Common myeloid progenitor, CD34-positive (primary cell): ENCODE measurements around the gene EMID1.
"Not testable (repeated sequence)": the region's sequence is repeated elsewhere in the genome, so short reads cannot be mapped to it uniquely, and the experiment has no call there.

Source experiments
- CTCF ChIA-PET: fragments of 350-600 bp; sonication (Branson Sonifier 250); formaldehyde crosslinking; loops from one replicate; lab custom pipeline; 2021; ENCODE audit warnings: antibody characterized with exemption; lab: Charles Lee
- POLR2A ChIA-PET: fragments of 350-600 bp; sonication (Branson Sonifier 250); formaldehyde crosslinking; loops from one replicate; lab custom pipeline; 2021; ENCODE audit warnings: antibody characterized with exemption; lab: Charles Lee
- DNase-seq, 3 donors: peaks; one replicate each; pipeline versions ENCODE4 v3.0.0 to v3.0.0-alpha.2; 2013
- H3K27ac ChIP-seq, 2 experiments: 1 replicate in 1 of 2; 2 replicates in 1 of 2; pipeline ENCODE4 v1.7.0; 2013; ENCODE audit warnings: inconsistent platforms in 2 of 2, low read length in 2 of 2, mild to moderate bottlenecking in 2 of 2, low read depth in 1 of 2, moderate library complexity in 1 of 2; ENCODE audit not compliant: severe bottlenecking in 2 of 2, insufficient read depth in 1 of 2, poor library complexity in 1 of 2
- H3K27me3 ChIP-seq, 5 experiments: replicated peaks in 2 of 5; 1 replicate in 3 of 5; 2 replicates in 2 of 5; pipeline versions ENCODE4 v1.6.1 to v1.7.0; 2013; ENCODE audit warnings: low read length in 4 of 5, mild to moderate bottlenecking in 2 of 5, moderate library complexity in 2 of 5, inconsistent platforms in 1 of 5; ENCODE audit not compliant: insufficient read depth in 5 of 5, control insufficient read depth in 4 of 5
- H3K36me3 ChIP-seq, 4 experiments: 1 replicate in 2 of 4; 2 replicates in 2 of 4; pipeline versions ENCODE4 v1.6.1 to v1.7.0; 2013; ENCODE audit warnings: low read length in 3 of 4, control low read depth in 1 of 4, mild to moderate bottlenecking in 1 of 4; ENCODE audit not compliant: control insufficient read depth in 4 of 4, insufficient read depth in 4 of 4
- H3K4me1 ChIP-seq, 4 experiments: 1 replicate in 3 of 4; 2 replicates in 1 of 4; pipeline versions ENCODE4 v1.6.1 to v1.7.1; 2013; ENCODE audit warnings: low read length in 3 of 4, mild to moderate bottlenecking in 3 of 4, control low read depth in 1 of 4, inconsistent platforms in 1 of 4, moderate library complexity in 1 of 4; ENCODE audit not compliant: control insufficient read depth in 4 of 4, insufficient read depth in 4 of 4; ENCODE audit errors: control extremely low read depth in 1 of 4
- H3K4me3 ChIP-seq, 7 experiments: 1 replicate in 4 of 7; 2 replicates in 3 of 7; pipeline versions ENCODE4 v1.5.1 to v1.7.0; 2013; ENCODE audit warnings: mild to moderate bottlenecking in 7 of 7, low read length in 6 of 7, moderate library complexity in 6 of 7, inconsistent platforms in 2 of 7, low read depth in 2 of 7, control low read depth in 1 of 7; ENCODE audit not compliant: insufficient read depth in 4 of 7, control insufficient read depth in 1 of 7; ENCODE audit errors: extremely low read depth in 1 of 7
- H3K9me3 ChIP-seq, 5 experiments: 1 replicate in 4 of 5; 2 replicates in 1 of 5; pipeline versions ENCODE4 v1.6.1 to v1.7.1; 2013; ENCODE audit warnings: low read length in 4 of 5, mild to moderate bottlenecking in 2 of 5, inconsistent platforms in 1 of 5, low read depth in 1 of 5, moderate library complexity in 1 of 5; ENCODE audit not compliant: control insufficient read depth in 4 of 5, insufficient read depth in 2 of 5; ENCODE audit errors: control extremely low read depth in 1 of 5
- WGBS: methylation state at CpG from one replicate; pipeline ENCODE4 v1.1.5; 2013; ENCODE audit not compliant: insufficient coverage; 5-methylcytosine and 5-hydroxymethylcytosine counted together

The EMID1 gene

GRCh38 chr22:29226351-29226981 is 20.8 kb downstream of the EMID1 start:
- Histone ChIP-seq H3K36me3 (peaks cover 2 to 10% (median 6%) of the 10 kb centered on the region in 4 experiments), H3K27ac (no peak overlapping the region), H3K4me1 (peaks cover 0 to 29% (median 14%) of the 10 kb centered on the region in 4 experiments), H3K9me3 (no peaks in the 10 kb centered on the region), H3K4me3 (no peak overlapping the region), H3K27me3 (no peaks in the 10 kb centered on the region)
- 79% methylated on average over 5 of the region's 11 CpGs for WGBS
- no peak for DNase-seq
- ChIA-PET CTCF (interaction anchor here (1.5 to 2.4 kb wide), 3 partner anchors 19 to 72 kb away, joined by 3 to 10 read pairs (median 7); no protein-coding TSS in a partner anchor), POLR2A (no interaction called here)

- Histone ChIP-seq H3K27ac (no peak overlapping the region), H3K27me3 (no peaks in the 10 kb centered on the region), H3K36me3 (peaks cover 7 to 37% (median 14%) of the 10 kb centered on the region in 4 experiments), H3K4me3 (no peak overlapping the region), H3K9me3 (peaks cover 0 to 8% (median 5%) of the 10 kb centered on the region in 5 experiments), H3K4me1 (peaks cover 0 to under 1% (median 0%) of the 10 kb centered on the region in 4 experiments)
- ChIA-PET CTCF (interaction anchor here (0.8 to 1.4 kb wide), 6 partner anchors 9 to 27 kb away, joined by 3 to 5 read pairs (median 3); no protein-coding TSS in a partner anchor), POLR2A (no interaction called here)
- no peak for DNase-seq
- 98% methylated on average over 14 of the region's 19 CpGs for WGBS
Measured at GRCh38 chr22:29230972-29231875, 25.5 kb downstream of the EMID1 start.

GRCh38 chr22:29231971-29232959 is 26.6 kb downstream of the EMID1 start:
- Histone ChIP-seq H3K27me3 (no peaks in the 10 kb centered on the region), H3K4me1 (no peaks in the 10 kb centered on the region), H3K4me3 (no peak overlapping the region), H3K27ac (no peak overlapping the region), H3K36me3 (peaks cover 5 to 34% (median 15%) of the 10 kb centered on the region in 4 experiments), H3K9me3 (peaks cover 0 to 8% (median 5%) of the 10 kb centered on the region in 5 experiments)
- CTCF ChIA-PET = interaction anchor here (1.1 to 2.1 kb wide), 4 partner anchors 13 to 28 kb away, joined by 3 to 8 read pairs (median 6); partner anchors contain the start of gene EMID1
- DNase-seq = no peak
- POLR2A ChIA-PET = no interaction called here
- 87% methylated on average over 16 of the region's 22 CpGs for WGBS

- peaks cover 0 to 8% (median 5%) of the 10 kb centered on the region in 5 experiments for H3K9me3 ChIP-seq
- peaks cover 5 to 41% (median 18%) of the 10 kb centered on the region in 4 experiments for H3K36me3 ChIP-seq
- H3K4me3 ChIP-seq = no peak overlapping the region
- DNase-seq = no peak
- no peaks in the 10 kb centered on the region for H3K27me3 ChIP-seq
- WGBS = 100% methylated on average over 1 of the region's 1 CpG
- ChIA-PET POLR2A (no interaction called here), CTCF (interaction anchor here (2.1 kb wide), 2 partner anchors 12 to 27 kb away, joined by 6 to 8 read pairs; partner anchors contain the start of gene EMID1)
- no peak overlapping the region for H3K27ac ChIP-seq
- no peaks in the 10 kb centered on the region for H3K4me1 ChIP-seq
Measured at GRCh38 chr22:29233277-29233877, 27.7 kb downstream of the EMID1 start.

DNA sequence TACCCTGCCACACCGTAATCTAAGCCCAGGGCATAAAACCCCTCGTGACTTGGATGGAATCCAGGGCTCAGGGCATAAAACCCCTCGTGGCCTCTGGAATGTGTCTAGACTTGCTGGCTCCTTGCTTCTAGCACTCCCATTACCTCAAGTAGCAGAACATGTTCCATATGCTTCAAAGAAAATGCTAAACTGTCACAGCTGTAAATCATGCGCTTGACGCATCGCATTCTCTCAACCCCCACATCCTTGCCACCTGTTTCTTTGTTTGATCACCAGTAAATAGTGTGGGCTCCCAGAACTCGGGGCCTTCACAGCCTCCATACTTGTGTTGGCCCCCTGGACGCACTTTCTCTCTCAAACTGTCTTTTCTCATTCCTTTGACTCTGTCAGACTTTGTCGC is 34.8 kb downstream of the EMID1 start:
- H3K4me1 ChIP-seq, H3K4me3 ChIP-seq, H3K27ac ChIP-seq, H3K27me3 ChIP-seq, DNase-seq: not testable (repeated sequence)
- Histone ChIP-seq H3K36me3 (peaks cover 16 to 67% (median 36%) of the 10 kb centered on the region in 4 experiments), H3K9me3 (peaks cover 0 to 25% (median 5%) of the 10 kb centered on the region in 5 experiments)
- WGBS = 97% methylated on average over 8 of the region's 9 CpGs
- CTCF ChIA-PET = interaction anchor here (1.0 to 1.7 kb wide), 3 partner anchors 9 to 37 kb away, joined by 3 to 6 read pairs (median 4); partner anchors contain the start of gene EMID1
- POLR2A ChIA-PET = interaction anchor here (1.0 kb wide), 1 partner anchor 34 kb away, joined by 3 read pairs; no protein-coding TSS in a partner anchor
